ENCODE results near the gene DST.

Gene DST

DNA sequence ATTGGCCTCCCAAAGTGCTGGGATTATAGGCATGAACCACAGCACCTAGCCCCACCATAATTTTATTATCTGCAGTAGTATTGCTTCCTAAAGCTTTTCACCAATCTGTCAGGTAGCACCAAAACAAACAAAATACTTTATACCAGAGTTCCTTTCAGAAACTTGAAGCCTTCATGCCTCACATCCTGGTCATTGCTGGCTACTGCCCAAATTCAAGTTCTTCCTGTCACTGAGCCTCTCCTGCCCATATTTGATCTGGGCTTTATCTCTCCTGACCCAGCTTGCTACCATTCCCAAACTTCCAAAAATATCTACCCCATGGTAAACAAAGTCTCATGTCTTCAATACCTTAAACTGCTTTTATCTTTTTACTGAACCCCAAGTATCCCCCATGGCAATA is 34.9 kb upstream of the DST start:
- Histone ChIP-seq H3K36me3 (ENCODE audit: insufficient read depth, insufficient read length, low read length) (no peaks in the 10 kb centered on the region), H3K27me3 (ENCODE audit: insufficient read depth, insufficient read length) (no peaks in the 10 kb centered on the region), H3K9me3 (ENCODE audit: insufficient read depth, low read length) (no peaks in the 10 kb centered on the region), H3K4me3 (ENCODE audit: insufficient read length, low read depth) (no peak overlapping the region), H3K4me1 (ENCODE audit: insufficient read depth, insufficient read length) (no peaks in the 10 kb centered on the region), H3K9ac (ENCODE audit: insufficient read length, low read depth) (no peak overlapping the region)
- no peak for TF ChIP-seq SUZ12 (IDR thresholded peaks at IDR 0.05; ENCODE audit: extremely low read depth, insufficient read depth, insufficient read length)
- DNase-seq (ENCODE audit: low read depth, low spot score) = no peak

DNA sequence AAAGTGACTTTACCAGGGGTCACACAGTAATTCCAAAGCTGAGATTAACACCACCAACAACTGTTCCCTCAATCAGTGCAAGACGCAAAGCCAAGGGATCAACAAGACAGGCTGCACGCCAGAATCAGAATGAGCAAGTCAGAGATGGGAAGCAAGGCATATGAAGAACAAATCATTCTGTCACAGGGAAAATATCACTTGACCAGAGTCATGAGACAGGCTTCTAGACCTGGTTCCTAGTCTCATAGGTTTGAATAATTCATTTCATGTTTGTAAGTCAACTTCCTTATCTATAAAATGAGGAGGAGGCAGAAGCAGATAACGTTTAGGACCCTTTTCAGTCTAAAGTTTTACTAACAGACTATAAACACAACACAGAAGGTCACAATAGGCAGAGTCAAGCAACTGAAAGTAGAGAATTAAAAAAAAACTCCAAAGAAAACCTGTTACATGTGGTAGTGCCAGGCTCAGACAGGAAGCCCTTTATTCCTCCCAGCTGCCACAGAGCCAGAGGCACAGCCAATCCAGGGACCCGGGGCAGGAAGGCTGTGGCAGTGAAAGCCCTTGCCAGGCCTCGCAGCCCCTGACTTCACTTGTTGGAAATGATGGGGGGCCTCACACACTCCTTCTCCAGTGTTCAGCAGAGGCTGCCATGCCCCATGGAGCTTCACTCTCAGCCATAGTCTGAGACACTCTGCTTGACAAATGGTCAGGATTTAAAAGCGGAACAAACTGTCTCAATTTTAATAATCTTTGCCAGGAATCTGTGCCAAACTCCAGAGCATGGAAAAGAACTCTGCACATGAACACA is 29.2 kb upstream of the DST start:
- Histone ChIP-seq H3K9me3 (ENCODE audit: insufficient read depth, low read length) (no peaks in the 10 kb centered on the region), H3K36me3 (ENCODE audit: insufficient read depth, insufficient read length, low read length) (peaks cover 6% of the 10 kb centered on the region), H3K9ac (ENCODE audit: insufficient read length, low read depth) (no peak overlapping the region), H3K4me1 (ENCODE audit: insufficient read depth, insufficient read length) (no peaks in the 10 kb centered on the region), H3K4me3 (ENCODE audit: insufficient read length, low read depth) (no peak overlapping the region), H3K27me3 (ENCODE audit: insufficient read depth, insufficient read length) (no peaks in the 10 kb centered on the region)
- DNase-seq (ENCODE audit: low read depth, low spot score) = no peak
- TF ChIP-seq YY1 (IDR thresholded peaks at IDR 0.05; ENCODE audit: insufficient read depth, insufficient read length) (no peak), SUZ12 (IDR thresholded peaks at IDR 0.05; ENCODE audit: extremely low read depth, insufficient read depth, insufficient read length) (no peak), ZNF274 (IDR thresholded peaks at IDR 0.05; ENCODE audit: low read depth, low read length) (no peak)

DNA sequence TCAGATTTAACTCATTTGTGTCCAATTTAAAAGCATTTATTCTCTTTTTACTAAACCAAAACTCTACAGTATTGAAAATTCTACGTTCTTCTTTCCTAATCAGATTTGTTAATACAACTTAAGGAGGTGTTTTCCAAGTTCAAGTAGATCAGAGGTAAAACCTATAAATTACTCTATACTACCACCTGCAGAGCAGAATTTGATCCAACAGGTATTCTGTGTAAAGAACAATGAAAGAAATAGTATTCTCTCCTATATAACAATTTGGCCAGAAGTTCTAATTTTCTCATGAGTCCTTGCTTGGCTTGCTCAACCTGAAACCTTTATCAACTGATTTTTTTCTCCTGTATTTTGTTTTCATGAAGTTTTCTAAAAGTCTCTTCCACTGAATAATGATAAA is 28.5 kb upstream of the DST start:
- H3K27me3 ChIP-seq (ENCODE audit: insufficient read depth, insufficient read length) = no peaks in the 10 kb centered on the region
- no peaks in the 10 kb centered on the region for H3K9me3 ChIP-seq (ENCODE audit: insufficient read depth, low read length)
- H3K36me3 ChIP-seq (ENCODE audit: insufficient read depth, insufficient read length, low read length) = peaks cover 6% of the 10 kb centered on the region
- TF ChIP-seq ZNF274 (IDR thresholded peaks at IDR 0.05; ENCODE audit: low read depth, low read length) = no peak
- no peak for TF ChIP-seq YY1 (IDR thresholded peaks at IDR 0.05; ENCODE audit: insufficient read depth, insufficient read length)
- TF ChIP-seq SUZ12 (IDR thresholded peaks at IDR 0.05; ENCODE audit: extremely low read depth, insufficient read depth, insufficient read length) = no peak
- no peak for DNase-seq (ENCODE audit: low read depth, low spot score)
- no peak overlapping the region for H3K9ac ChIP-seq (ENCODE audit: insufficient read length, low read depth)
- H3K4me3 ChIP-seq (ENCODE audit: insufficient read length, low read depth) = no peak overlapping the region
- no peaks in the 10 kb centered on the region for H3K4me1 ChIP-seq (ENCODE audit: insufficient read depth, insufficient read length)

DNA sequence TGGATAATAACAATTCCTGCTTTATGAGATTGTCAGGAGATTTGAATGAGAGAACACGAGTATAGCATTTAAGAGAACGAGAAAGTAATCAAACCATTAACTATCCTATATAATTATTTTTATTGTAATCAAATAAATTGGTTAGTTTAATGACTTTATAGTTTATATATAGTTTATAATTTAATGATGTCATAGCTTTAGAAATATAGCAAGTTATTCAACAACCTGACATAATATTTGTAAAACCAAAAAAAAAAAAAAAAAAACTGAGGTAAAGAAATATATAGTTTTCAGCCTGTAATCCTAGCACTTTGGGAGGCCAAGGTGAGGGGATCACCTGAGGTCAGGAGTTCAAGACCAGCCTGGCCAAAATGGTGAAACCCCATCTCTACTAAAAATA is 26.4 kb upstream of the DST start:
- TF ChIP-seq YY1 (IDR thresholded peaks at IDR 0.05; ENCODE audit: insufficient read depth, insufficient read length) = no peak
- TF ChIP-seq SUZ12 (IDR thresholded peaks at IDR 0.05; ENCODE audit: extremely low read depth, insufficient read depth, insufficient read length) = no peak
- TF ChIP-seq ZNF274 (IDR thresholded peaks at IDR 0.05; ENCODE audit: low read depth, low read length) = no peak
- no peak for DNase-seq (ENCODE audit: low read depth, low spot score)
- Histone ChIP-seq H3K27me3 (ENCODE audit: insufficient read depth, insufficient read length) (no peaks in the 10 kb centered on the region), H3K9me3 (ENCODE audit: insufficient read depth, low read length) (no peaks in the 10 kb centered on the region), H3K9ac (ENCODE audit: insufficient read length, low read depth) (no peak overlapping the region), H3K4me1 (ENCODE audit: insufficient read depth, insufficient read length) (no peaks in the 10 kb centered on the region), H3K36me3 (ENCODE audit: insufficient read depth, insufficient read length, low read length) (peaks cover 6% of the 10 kb centered on the region), H3K4me3 (ENCODE audit: insufficient read length, low read depth) (no peak overlapping the region)

DNA sequence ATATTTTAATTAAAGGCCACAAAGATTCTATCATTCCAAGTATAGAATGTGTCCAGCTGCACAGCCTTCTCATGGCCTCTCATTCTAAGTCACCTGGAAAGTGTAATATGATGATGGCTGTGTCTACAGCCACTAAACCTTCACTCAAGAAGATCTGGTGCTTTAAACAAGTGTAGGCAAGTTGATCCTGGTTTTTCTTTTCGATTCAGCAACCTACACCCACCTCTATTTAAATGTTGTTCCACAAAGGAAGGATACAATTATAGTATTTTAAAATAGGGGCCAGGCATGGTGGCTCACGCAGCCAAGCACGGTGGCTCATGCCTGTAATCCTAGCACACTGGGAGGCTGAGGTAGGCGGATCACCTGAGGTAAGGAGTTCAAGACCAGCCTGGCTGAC is 25.5 kb upstream of the DST start:
- DNase-seq (ENCODE audit: low read depth, low spot score) = no peak
- Histone ChIP-seq H3K9me3 (ENCODE audit: insufficient read depth, low read length) (no peaks in the 10 kb centered on the region), H3K9ac (ENCODE audit: insufficient read length, low read depth) (no peak overlapping the region), H3K4me1 (ENCODE audit: insufficient read depth, insufficient read length) (no peaks in the 10 kb centered on the region), H3K27me3 (ENCODE audit: insufficient read depth, insufficient read length) (no peaks in the 10 kb centered on the region), H3K36me3 (ENCODE audit: insufficient read depth, insufficient read length, low read length) (peaks cover 6% of the 10 kb centered on the region), H3K4me3 (ENCODE audit: insufficient read length, low read depth) (no peak overlapping the region)
- TF ChIP-seq ZNF274 (IDR thresholded peaks at IDR 0.05; ENCODE audit: low read depth, low read length) (no peak), SUZ12 (IDR thresholded peaks at IDR 0.05; ENCODE audit: extremely low read depth, insufficient read depth, insufficient read length) (no peak), YY1 (IDR thresholded peaks at IDR 0.05; ENCODE audit: insufficient read depth, insufficient read length) (no peak)

DNA sequence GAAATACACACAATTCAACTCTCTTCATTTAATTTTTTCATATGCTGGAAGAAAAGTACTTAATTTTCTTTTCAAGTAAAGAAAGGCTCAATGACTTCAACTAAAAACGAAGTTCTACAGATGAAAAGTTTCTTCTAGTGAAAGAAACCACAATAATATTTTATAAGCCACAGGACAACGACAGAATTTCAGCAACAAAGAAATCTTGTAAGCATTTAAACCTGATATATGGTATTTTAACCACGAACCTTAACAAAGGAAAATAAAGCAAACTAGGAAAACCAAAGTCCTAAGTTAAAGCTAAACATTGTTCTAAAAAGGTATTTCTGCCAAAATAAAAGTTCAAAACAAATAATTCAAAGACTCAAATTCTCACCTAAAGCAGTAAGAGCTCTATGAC is 24.6 kb upstream of the DST start:
- Histone ChIP-seq H3K9ac (ENCODE audit: insufficient read length, low read depth) (no peak overlapping the region), H3K4me3 (ENCODE audit: insufficient read length, low read depth) (no peak overlapping the region), H3K4me1 (ENCODE audit: insufficient read depth, insufficient read length) (no peaks in the 10 kb centered on the region)

DNA sequence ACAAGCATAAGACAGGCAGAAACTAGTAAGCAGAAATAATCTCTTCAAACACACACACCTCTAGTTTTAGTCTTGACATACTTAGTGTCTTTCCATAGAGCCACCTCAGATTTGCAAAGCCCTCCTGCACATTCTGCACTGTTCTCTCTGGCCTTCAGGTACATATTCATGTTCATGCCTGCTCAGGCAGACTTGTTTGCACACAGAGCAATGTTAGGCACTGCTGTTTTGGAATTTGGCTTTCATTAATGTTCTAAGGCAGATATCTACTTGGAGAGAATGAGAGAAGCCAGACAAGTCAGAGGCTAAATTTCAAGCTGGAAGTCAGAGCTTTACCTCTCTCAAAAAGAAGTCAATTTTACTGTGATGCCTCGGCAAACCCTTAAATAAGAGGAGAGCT is 21.3 kb upstream of the DST start:
- H3K9ac ChIP-seq (ENCODE audit: insufficient read length, low read depth) = no peak overlapping the region
- no peak for TF ChIP-seq YY1 (IDR thresholded peaks at IDR 0.05; ENCODE audit: insufficient read depth, insufficient read length)
- TF ChIP-seq SUZ12 (IDR thresholded peaks at IDR 0.05; ENCODE audit: extremely low read depth, insufficient read depth, insufficient read length) = no peak
- TF ChIP-seq ZNF274 (IDR thresholded peaks at IDR 0.05; ENCODE audit: low read depth, low read length) = no peak
- no peaks in the 10 kb centered on the region for H3K4me1 ChIP-seq (ENCODE audit: insufficient read depth, insufficient read length)
- H3K27me3 ChIP-seq (ENCODE audit: insufficient read depth, insufficient read length) = no peaks in the 10 kb centered on the region
- no peaks in the 10 kb centered on the region for H3K36me3 ChIP-seq (ENCODE audit: insufficient read depth, insufficient read length, low read length)
- no peaks in the 10 kb centered on the region for H3K9me3 ChIP-seq (ENCODE audit: insufficient read depth, low read length)
- H3K4me3 ChIP-seq (ENCODE audit: insufficient read length, low read depth) = no peak overlapping the region
- no peak for DNase-seq (ENCODE audit: low read depth, low spot score)

More for the DNA sequence above, 24.6 kb upstream of the DST start:
- Histone ChIP-seq H3K27me3 (ENCODE audit: insufficient read depth, insufficient read length) (no peaks in the 10 kb centered on the region), H3K36me3 (ENCODE audit: insufficient read depth, insufficient read length, low read length) (peaks cover 6% of the 10 kb centered on the region), H3K9me3 (ENCODE audit: insufficient read depth, low read length) (no peaks in the 10 kb centered on the region)
- no peak for TF ChIP-seq SUZ12 (IDR thresholded peaks at IDR 0.05; ENCODE audit: extremely low read depth, insufficient read depth, insufficient read length)
- TF ChIP-seq YY1 (IDR thresholded peaks at IDR 0.05; ENCODE audit: insufficient read depth, insufficient read length) = no peak
- no peak for TF ChIP-seq ZNF274 (IDR thresholded peaks at IDR 0.05; ENCODE audit: low read depth, low read length)
- DNase-seq (ENCODE audit: low read depth, low spot score) = no peak

Measured in NT2/D1 (cell line).